IMR-90 (cell line): Measurements from ENCODE around the gene NSF. TPM values are rescaled to one million over a fixed set of nuclear protein-coding genes. Genes with fewer than 3 reads are reported as not detected.

Source experiments
- ATAC-seq: fragments of 200-7000 bp; cut with Tn5 transposase; 2 replicates; pipeline ENCODE4 v1.9.1; 2020; ENCODE audit warnings: low read depth, mild to moderate bottlenecking, moderate library complexity
- BruUV-seq: library from RNA; stranded (reverse); fragments of 400-500 nt; replicated peaks from 2 replicates; lab custom pipeline; 2021; lab: Mats Ljungman, UMichigan
- CTCF ChIA-PET: fragments of 300-600 bp; formaldehyde crosslinking; extraction: SDS; loops from one replicate; lab custom pipeline; 2021; ENCODE audit warnings: antibody characterized with exemption; lab: Yijun Ruan, JAX
- POLR2A ChIA-PET: fragments of 300-600 bp; sonication (Branson Sonifier 250); formaldehyde crosslinking; loops from one replicate; lab custom pipeline; 2022; ENCODE audit warnings: antibody characterized with exemption; ENCODE audit not compliant: unreplicated experiment; lab: Charles Lee
- DNase-seq: peaks from one replicate; pipeline ENCODE4 v3.0.0; 2013
- H2AFZ ChIP-seq: replicated peaks from 2 replicates; pipeline ENCODE3; 2013; ENCODE audit warnings: low read length, mild to moderate bottlenecking; ENCODE audit not compliant: poor library complexity
- H2AK5ac ChIP-seq: 2 replicates; pipeline ENCODE4 v1.6.1; 2013; ENCODE audit warnings: low read depth, low read length, inconsistent platforms
- H2AK9ac ChIP-seq: replicated peaks from 2 replicates; pipeline ENCODE3; 2013; ENCODE audit warnings: mild to moderate bottlenecking, low read depth, low read length, moderate library complexity; ENCODE audit not compliant: poor library complexity
- H2BK120ac ChIP-seq: 2 replicates; pipeline ENCODE4 v1.6.1; 2013; ENCODE audit warnings: low read depth, low read length, inconsistent platforms
- H2BK15ac ChIP-seq: 3 replicates; pipeline ENCODE4 v1.6.1; 2013; ENCODE audit warnings: low read depth, low read length, inconsistent platforms
- H2BK20ac ChIP-seq: 2 replicates; pipeline ENCODE4 v1.6.1; 2013; ENCODE audit warnings: low read depth, mild to moderate bottlenecking, inconsistent platforms, low read length, moderate library complexity
- H2BK5ac ChIP-seq: 2 replicates; pipeline ENCODE4 v1.6.1; 2013; ENCODE audit warnings: mild to moderate bottlenecking, low read depth, low read length, inconsistent platforms; ENCODE audit not compliant: poor library complexity, severe bottlenecking
- H3K14ac ChIP-seq: replicated peaks from 2 replicates; pipeline ENCODE4 v1.6.1; 2013; ENCODE audit warnings: low read depth, low read length, inconsistent platforms
- H3K18ac ChIP-seq: 2 replicates; pipeline ENCODE4 v1.6.1; 2013; ENCODE audit warnings: low read depth, low read length, control low read depth
- H3K23ac ChIP-seq: 2 replicates; pipeline ENCODE4 v1.6.1; 2013; ENCODE audit warnings: low read depth, low read length, inconsistent platforms
- H3K27ac ChIP-seq: 2 replicates; pipeline ENCODE4 v1.5.1; 2013; ENCODE audit warnings: mild to moderate bottlenecking, control low read depth, low read length; ENCODE audit not compliant: insufficient read depth
- H3K27me3 ChIP-seq: 2 replicates; pipeline ENCODE4 v1.6.1; 2013; ENCODE audit warnings: low read length; ENCODE audit not compliant: control insufficient read depth, insufficient read depth
- H3K36me3 ChIP-seq: 2 replicates; pipeline ENCODE4 v1.6.1; 2013; ENCODE audit warnings: low read length, mixed read lengths; ENCODE audit not compliant: control insufficient read depth, insufficient read depth
- H3K4ac ChIP-seq: 2 replicates; pipeline ENCODE4 v1.6.1; 2013; ENCODE audit warnings: low read depth, low read length, inconsistent platforms
- H3K4me1 ChIP-seq: 2 replicates; pipeline ENCODE4 v1.6.1; 2013; ENCODE audit warnings: low read length, mixed read lengths; ENCODE audit not compliant: control insufficient read depth, insufficient read depth
- H3K4me2 ChIP-seq: 2 replicates; pipeline ENCODE4 v1.6.1; 2013; ENCODE audit warnings: low read depth, mild to moderate bottlenecking, control low read depth, low read length, moderate library complexity
- H3K4me3 ChIP-seq: 2 replicates; pipeline ENCODE4 v1.5.1; 2013; ENCODE audit warnings: low read depth, mild to moderate bottlenecking, control low read depth, low read length, moderate library complexity; ENCODE audit not compliant: insufficient read depth
- H3K56ac ChIP-seq: 2 replicates; pipeline ENCODE4 v1.6.1; 2013; ENCODE audit warnings: low read length, inconsistent platforms; ENCODE audit not compliant: insufficient read depth; ENCODE audit errors: extremely low read depth
- H3K79me1 ChIP-seq, 2 experiments: 2 replicates each; pipeline ENCODE4 v1.6.1; 2013; ENCODE audit warnings: low read length in 2 of 2, inconsistent platforms in 1 of 2, low read depth in 1 of 2
- H3K9ac ChIP-seq: 2 replicates; pipeline ENCODE4 v1.6.1; 2013; ENCODE audit warnings: low read depth, low read length, control low read depth
- H3K9me1 ChIP-seq: 2 replicates; pipeline ENCODE4 v1.6.1; 2013; ENCODE audit warnings: low read length, inconsistent platforms; ENCODE audit not compliant: insufficient read depth
- H3K9me3 ChIP-seq: 2 replicates; pipeline ENCODE4 v1.6.1; 2013; ENCODE audit warnings: low read length; ENCODE audit not compliant: control insufficient read depth, insufficient read depth
- H4K20me1 ChIP-seq: 2 replicates; pipeline ENCODE4 v1.6.1; 2013; ENCODE audit warnings: low read length, inconsistent platforms; ENCODE audit not compliant: insufficient read depth
- H4K5ac ChIP-seq: 2 replicates; pipeline ENCODE4 v1.6.1; 2013; ENCODE audit warnings: mild to moderate bottlenecking, low read depth, low read length, control low read depth
- H4K8ac ChIP-seq, 2 experiments: 2 replicates each; pipeline ENCODE4 v1.6.1; 2013; ENCODE audit warnings: low read depth in 2 of 2, low read length in 2 of 2, control low read depth in 1 of 2, inconsistent platforms in 1 of 2
- H4K91ac ChIP-seq: 2 replicates; pipeline ENCODE4 v1.6.1; 2013; ENCODE audit warnings: low read depth, low read length, inconsistent platforms; ENCODE audit not compliant: insufficient read depth
- BHLHE40 ChIP-seq: fragments of 150-350 bp; IDR thresholded peaks from 2 replicates; pipeline ENCODE4 v1.6.1; 2016; ENCODE audit warnings: mild to moderate bottlenecking, low read depth, low read length
- MAFK ChIP-seq: IDR thresholded peaks from 2 replicates; pipeline ENCODE4 v1.6.1; 2012; ENCODE audit warnings: low read depth, low read length, improper control_type of control experiment
- MAZ ChIP-seq: IDR thresholded peaks from 2 replicates; pipeline ENCODE4 v1.6.1; 2012; ENCODE audit warnings: low read depth, mild to moderate bottlenecking, low read length, improper control_type of control experiment, moderate library complexity, borderline replicate concordance
- WGBS, 2 experiments: methylation state at CpG; one replicate each; pipeline versions ENCODE4 v1.1.5 to v1.1.7; 2013; ENCODE audit warnings: missing lambda C conversion rate in 2 of 2; ENCODE audit not compliant: insufficient read length in 1 of 2; ENCODE audit errors: extremely low coverage in 2 of 2; 5-methylcytosine and 5-hydroxymethylcytosine counted together
- dilution Hi-C: fragments of 300-500 bp; cut with HindIII; formaldehyde crosslinking; loops from one replicate; pipeline ENCODE4 v1.14.3; 2018; ENCODE audit warnings: low sequenced_read_pairs; ENCODE audit not compliant: unreplicated experiment
- in situ Hi-C: fragments of 300-500 bp; cut with MboI; formaldehyde crosslinking; loops from 3 replicates; pipeline ENCODE4 v1.14.3; 2019; ENCODE audit warnings: low sequenced_read_pairs, inconsistent platforms, mixed read lengths
- intact Hi-C: fragments of 100-400 bp; cut with micrococcal nuclease; formaldehyde crosslinking; loops from 2 replicates; pipeline ENCODE4 v1.10.0; 2022
- polyA plus RNA-seq, 3 experiments: library from polyadenylated mRNA; depleted of rRNA; stranded (reverse); fragments of >200 nt; gene quantifications; 2 replicates each; pipeline ENCODE4 v1.2.3, GENCODE V29; 2012; ENCODE audit warnings: low replicate concordance in 1 of 3
- total RNA-seq: library from RNA; depleted of rRNA; stranded (reverse); fragments of >200 nt; gene quantifications from 2 replicates; pipeline ENCODE4 v1.2.3, GENCODE V29; 2012

Gene NSF
- total and polyA plus RNA-seq, 2 of the 4 experiments (the other 2 are of a cell fraction), result 38.9 to 110 TPM

- Histone ChIP-seq H3K4me2 (no peak overlapping the region), H4K5ac (no peak overlapping the region), H4K91ac (no peak overlapping the region), H3K27me3 (peaks cover 72% of the 10 kb centered on the region), H2BK120ac (no peak overlapping the region), H3K27ac (no peak overlapping the region), H3K56ac (no peak overlapping the region), H3K4me1 (no peaks in the 10 kb centered on the region), H3K18ac (no peak overlapping the region), H3K9me3 (peaks cover 12% of the 10 kb centered on the region), H2BK15ac (no peak overlapping the region), H3K4me3 (no peak overlapping the region), H4K20me1 (no peaks in the 10 kb centered on the region), H2BK5ac (no peak overlapping the region), H3K23ac (no peak overlapping the region), H2BK20ac (no peak overlapping the region), H3K4ac (no peak overlapping the region), H3K14ac (no peak overlapping the region), H2AFZ (no peak overlapping the region), H2AK5ac (no peak overlapping the region), H3K79me1 (no peaks in the 10 kb centered on the region), H2AK9ac (no peak overlapping the region), H3K9ac (no peak overlapping the region), H3K36me3 (no peaks in the 10 kb centered on the region), H3K9me1 (no peaks in the 10 kb centered on the region), H4K8ac (no peak overlapping the region)
- DNase-seq, result no peak
- WGBS, 2 experiments, result 60% methylated on average over 1 of the region's 5 CpGs; no CpG with 5 or more reads in 1 of the 2 experiments
- POLR2A ChIA-PET, result no interaction called here
- BruUV-seq, result no TSS peak
- in situ Hi-C loops, result no loop called here
- CTCF ChIA-PET, result no interaction called here
- no peak for ATAC-seq
- intact Hi-C loops, result loop anchor here (10.0 kb wide), 1 partner anchor 63 kb away; the partner anchor contains the start of gene WNT9B
- dilution Hi-C loops, result no loop called here
- TF ChIP-seq MAFK, result no peak
- TF ChIP-seq MAZ, result no peak
- no peak for TF ChIP-seq BHLHE40
Observed at GRCh38 chr17:46791531-46791930, 201.1 kb downstream of the NSF start.
